CD4-positive, alpha-beta T cell treated with Interleukin-4 for 1 hour (primary cell): ENCODE results near the gene PARD6B.
"Not testable (repeated sequence)": the region's sequence is repeated elsewhere in the genome, so short reads cannot be mapped to it uniquely, and the experiment has no call there.

Experiments
- DNase-seq, 2 donors: peaks; one replicate each; pipeline ENCODE4 v3.0.0-alpha.2; 2020 to 2022

Gene PARD6B

GRCh38 chr20:50747275-50747674 is 15.9 kb downstream of the PARD6B start:
- DNase-seq = no peak

GRCh38 chr20:50750145-50750671 is 18.8 kb downstream of the PARD6B start:
- DNase-seq = no peak

- DNase-seq = no peak
Observed at GRCh38 chr20:50753152-50753551, 21.8 kb downstream of the PARD6B start.

DNA sequence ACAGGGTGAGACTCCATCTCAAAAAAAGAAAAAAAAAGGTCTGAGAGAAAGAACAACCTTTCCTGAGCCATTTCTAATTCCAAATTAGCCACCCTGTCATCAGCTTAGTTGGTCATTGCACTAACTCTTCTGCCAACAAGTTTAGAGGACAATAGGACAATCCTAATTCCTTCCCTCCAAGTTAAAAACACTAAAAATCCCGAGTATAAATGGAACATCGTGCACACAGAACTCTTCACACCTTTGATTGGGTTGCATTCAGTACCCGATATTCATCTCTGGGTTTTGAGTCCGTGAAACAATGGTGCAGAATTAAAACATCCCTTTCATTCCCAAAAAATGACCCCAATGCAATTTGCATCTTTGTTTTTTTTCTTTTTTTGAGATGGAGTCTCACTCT is 23.0 kb downstream of the PARD6B start:
- DNase-seq = no peak

DNA sequence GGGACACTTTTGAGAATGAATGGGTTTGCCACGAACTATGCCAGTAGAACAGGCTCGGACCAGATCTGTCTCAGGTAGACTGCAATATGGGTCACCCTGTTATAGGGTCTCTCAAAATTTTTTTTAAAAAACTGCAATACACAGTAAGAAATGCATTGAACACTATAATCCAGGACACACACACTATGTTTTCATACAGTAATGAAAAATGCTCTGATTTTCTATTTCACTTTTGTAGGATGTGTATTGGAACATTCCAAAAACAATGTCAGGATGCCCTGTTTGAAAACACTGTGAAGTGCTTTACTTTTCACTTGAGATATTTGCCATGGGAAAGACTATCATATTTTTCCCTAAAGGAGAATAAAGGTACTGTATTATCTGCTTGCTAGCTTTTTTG is 25.1 kb downstream of the PARD6B start:
- DNase-seq = no peak

GRCh38 chr20:50758469-50758868 is 27.1 kb downstream of the PARD6B start:
- no peak for DNase-seq

- DNase-seq = no peak
Observed at GRCh38 chr20:50758992-50759391, 27.6 kb downstream of the PARD6B start.

GRCh38 chr20:50759678-50760077 is 28.3 kb downstream of the PARD6B start:
- no peak for DNase-seq

- DNase-seq = no peak
Observed at GRCh38 chr20:50762045-50762422, 30.7 kb downstream of the PARD6B start.

DNA sequence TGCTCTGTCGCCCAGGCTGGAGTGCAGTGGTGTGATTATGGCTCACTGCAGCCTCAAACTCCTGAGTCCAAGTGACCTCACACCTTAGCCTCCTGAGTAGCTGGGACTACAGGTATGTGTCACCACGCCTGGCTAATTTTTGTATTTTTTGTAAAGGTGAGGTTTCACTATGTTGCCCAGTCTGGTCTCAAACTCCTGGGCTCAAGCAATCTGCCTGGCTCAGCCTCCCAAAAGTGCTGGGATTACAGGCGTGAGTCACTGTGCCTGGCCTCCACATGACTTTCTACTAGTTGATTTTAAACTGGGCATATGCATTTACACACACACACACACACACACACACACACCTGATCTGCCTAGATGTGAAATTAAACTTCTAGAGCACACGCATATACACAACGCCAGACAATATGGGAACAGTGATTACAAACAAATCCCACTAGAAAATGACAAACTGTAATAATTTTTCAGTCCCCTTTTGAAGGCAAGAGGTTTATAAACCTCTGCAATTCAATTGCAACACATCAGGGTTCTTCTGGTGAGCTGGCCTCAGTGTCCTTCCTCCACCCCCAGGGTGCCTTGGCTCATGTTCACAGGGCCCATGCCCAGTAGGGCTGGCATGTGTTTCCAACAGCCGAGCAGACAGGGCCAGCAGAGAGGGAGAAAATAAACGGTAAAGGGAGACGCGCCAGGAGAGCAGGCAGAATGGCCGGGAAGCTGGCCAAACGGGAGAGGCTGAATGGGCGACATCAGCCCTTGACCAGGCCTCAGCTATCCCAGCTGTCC is 31.2 kb downstream of the PARD6B start:
- no peak for DNase-seq

GRCh38 chr20:50763550-50764458 is 32.4 kb downstream of the PARD6B start:
- not testable (repeated sequence) for DNase-seq

GRCh38 chr20:50765251-50765650 is 33.9 kb downstream of the PARD6B start:
- not testable (repeated sequence) for DNase-seq

GRCh38 chr20:50765674-50766073 is 34.3 kb downstream of the PARD6B start:
- no peak for DNase-seq

- DNase-seq = not testable (repeated sequence)
Observed at GRCh38 chr20:50766955-50767809, 35.8 kb downstream of the PARD6B start.

DNA sequence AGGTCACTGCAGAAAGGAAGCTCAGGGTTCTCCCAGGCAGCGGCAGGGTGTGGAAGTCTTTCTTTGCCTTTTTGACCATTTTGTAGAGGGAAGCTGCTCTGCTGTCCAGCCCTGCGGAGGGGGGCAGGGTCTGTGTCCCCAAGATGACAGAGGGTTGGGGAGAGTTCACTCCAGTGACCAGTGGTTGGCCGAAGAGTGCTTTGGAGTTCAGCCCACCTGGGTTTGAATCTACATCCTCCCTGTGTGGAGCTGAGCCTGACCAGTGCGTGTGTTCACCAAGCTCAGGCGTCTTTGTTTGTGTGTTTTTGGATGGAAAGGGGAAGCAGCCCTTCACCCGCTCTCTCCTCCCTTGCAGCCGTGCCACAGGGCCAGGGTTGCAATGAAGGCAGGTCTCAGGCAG is 37.6 kb downstream of the PARD6B start:
- not testable (repeated sequence) for DNase-seq

DNA sequence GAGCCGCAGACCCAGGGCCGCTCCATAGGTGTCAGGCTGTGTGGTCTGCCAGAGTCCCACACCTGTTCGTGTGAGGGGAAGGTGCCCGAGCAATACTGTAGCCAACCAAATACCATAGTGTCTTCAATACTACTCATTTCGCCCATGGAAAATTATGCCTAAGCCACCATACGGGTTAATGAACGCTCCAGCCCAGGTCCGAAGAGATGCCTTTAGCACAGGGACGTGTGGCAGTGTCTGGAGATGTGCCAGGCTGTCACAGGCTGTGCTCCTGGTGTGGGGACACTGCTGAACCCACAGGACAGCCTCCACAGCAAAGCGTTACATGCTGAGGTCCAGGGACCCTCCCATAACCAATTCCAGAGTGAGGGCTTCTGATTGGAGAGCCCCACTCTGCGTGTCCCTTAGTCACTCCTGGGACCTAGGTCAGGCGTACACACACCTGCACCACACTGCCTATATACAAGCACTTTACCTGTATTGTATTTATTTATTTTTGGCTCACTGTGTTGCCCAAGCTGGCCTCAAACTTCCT is 38.2 kb downstream of the PARD6B start:
- not testable (repeated sequence) for DNase-seq

- not testable (repeated sequence) for DNase-seq
Observed at GRCh38 chr20:50771419-50772080, 40.2 kb downstream of the PARD6B start.

GRCh38 chr20:50772420-50773185 is 41.2 kb downstream of the PARD6B start:
- DNase-seq = no peak

GRCh38 chr20:50774515-50774914 is 43.1 kb downstream of the PARD6B start:
- DNase-seq = no peak

- DNase-seq = no peak
Observed at GRCh38 chr20:50776122-50776817, 44.9 kb downstream of the PARD6B start.
